BE2C (cell line): Measurements from ENCODE around the gene TCTN3.

Experiments
- DNase-seq: peaks from one replicate; pipeline ENCODE4 v3.0.0-alpha.2; 2020
- H3K27me3 ChIP-seq: fragments of 250-450 bp; sonication (Bioruptor Pico); 2 replicates; pipeline ENCODE4 v1.5.1; 2020; ENCODE audit warnings: mild to moderate bottlenecking
- H3K36me3 ChIP-seq: fragments of 250-450 bp; sonication (Bioruptor Pico); 2 replicates; pipeline ENCODE4 v1.5.1; 2020; ENCODE audit warnings: mild to moderate bottlenecking
- H3K4me1 ChIP-seq: fragments of 250-450 bp; sonication (Bioruptor Pico); 2 replicates; pipeline ENCODE4 v1.5.1; 2020
- H3K4me3 ChIP-seq: 2 replicates; pipeline ENCODE4 v1.5.1; 2011; ENCODE audit warnings: low read depth, low read length
- H3K9me3 ChIP-seq: fragments of 250-450 bp; sonication (Bioruptor Pico); 2 replicates; pipeline ENCODE4 v1.5.1; 2020
- TF ChIP-seq, protein P1 (sequence below): IDR thresholded peaks from 2 replicates; pipeline ENCODE4 v1.5.1; 2012; ENCODE audit warnings: mild to moderate bottlenecking, low read depth, low read length

Gene TCTN3

DNA sequence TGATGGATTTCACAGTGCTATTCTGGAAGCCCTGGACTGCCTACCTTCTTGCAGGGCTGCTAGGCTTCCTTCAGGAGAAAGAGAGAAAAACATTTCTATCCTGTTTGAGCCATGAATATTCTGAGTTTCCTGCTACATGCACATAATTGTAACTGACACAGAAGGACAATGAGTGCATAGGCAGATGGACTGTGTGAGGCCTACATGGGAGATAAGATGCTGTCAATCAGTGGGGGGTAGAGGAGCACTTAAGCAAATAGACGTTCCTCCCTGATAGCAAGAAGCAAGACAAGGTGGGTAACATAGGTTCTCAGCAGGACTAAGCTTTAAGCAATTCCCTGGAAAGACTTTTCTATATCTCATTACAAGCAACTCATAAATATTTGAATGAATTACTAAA lies 48.8 kb downstream of the TCTN3 start:
- no peak for DNase-seq
- peaks cover 42% of the 10 kb centered on the region for H3K36me3 ChIP-seq
- no peaks in the 10 kb centered on the region for H3K27me3 ChIP-seq
- H3K4me1 ChIP-seq: no peaks in the 10 kb centered on the region
- TF ChIP-seq, protein P1, sequence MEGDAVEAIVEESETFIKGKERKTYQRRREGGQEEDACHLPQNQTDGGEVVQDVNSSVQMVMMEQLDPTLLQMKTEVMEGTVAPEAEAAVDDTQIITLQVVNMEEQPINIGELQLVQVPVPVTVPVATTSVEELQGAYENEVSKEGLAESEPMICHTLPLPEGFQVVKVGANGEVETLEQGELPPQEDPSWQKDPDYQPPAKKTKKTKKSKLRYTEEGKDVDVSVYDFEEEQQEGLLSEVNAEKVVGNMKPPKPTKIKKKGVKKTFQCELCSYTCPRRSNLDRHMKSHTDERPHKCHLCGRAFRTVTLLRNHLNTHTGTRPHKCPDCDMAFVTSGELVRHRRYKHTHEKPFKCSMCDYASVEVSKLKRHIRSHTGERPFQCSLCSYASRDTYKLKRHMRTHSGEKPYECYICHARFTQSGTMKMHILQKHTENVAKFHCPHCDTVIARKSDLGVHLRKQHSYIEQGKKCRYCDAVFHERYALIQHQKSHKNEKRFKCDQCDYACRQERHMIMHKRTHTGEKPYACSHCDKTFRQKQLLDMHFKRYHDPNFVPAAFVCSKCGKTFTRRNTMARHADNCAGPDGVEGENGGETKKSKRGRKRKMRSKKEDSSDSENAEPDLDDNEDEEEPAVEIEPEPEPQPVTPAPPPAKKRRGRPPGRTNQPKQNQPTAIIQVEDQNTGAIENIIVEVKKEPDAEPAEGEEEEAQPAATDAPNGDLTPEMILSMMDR: no peak
- H3K4me3 ChIP-seq: no peak overlapping the region
- no peaks in the 10 kb centered on the region for H3K9me3 ChIP-seq

DNA sequence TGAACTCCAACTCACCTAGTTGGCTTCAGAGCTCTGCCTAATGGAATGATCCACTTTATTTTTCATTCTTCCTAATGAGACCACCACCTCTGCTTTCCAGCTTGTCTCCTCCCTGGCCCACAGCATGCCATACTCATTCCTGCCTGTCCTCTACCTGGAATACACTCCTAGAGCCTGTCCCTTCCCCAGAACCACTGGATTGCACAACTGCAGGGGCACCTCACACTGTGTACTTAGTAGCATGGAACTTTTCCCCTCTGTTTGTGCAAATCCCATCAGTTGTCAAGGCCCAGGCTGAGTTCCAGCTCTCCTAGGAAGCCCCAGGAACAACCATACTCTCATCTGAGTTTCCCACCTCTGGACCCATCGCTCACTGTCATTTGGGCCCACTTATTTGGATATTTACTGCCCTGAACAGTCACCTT lies 52.8 kb downstream of the TCTN3 start:
- H3K9me3 ChIP-seq: no peaks in the 10 kb centered on the region
- H3K36me3 ChIP-seq: peaks cover 49% of the 10 kb centered on the region
- no peaks in the 10 kb centered on the region for H3K4me1 ChIP-seq

DNA sequence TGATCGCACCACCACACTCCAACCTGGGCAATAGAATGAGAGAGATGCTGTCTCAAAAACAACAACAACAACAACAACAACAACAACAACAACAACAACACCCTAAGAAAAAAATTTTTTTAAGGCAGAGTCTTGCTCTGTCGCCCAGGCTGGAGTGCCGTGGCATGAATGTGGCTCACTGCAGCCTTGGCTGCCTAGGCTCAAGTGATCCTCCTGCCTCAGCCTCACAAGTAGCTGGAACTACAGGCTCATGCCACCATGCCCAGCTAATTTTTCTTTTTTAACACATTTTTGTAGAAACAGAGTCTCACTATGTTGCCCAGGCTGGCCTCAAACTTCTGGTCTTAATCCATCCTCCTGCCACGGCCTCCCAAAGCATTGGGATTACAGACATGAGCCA lies 55.8 kb downstream of the TCTN3 start:
- no peaks in the 10 kb centered on the region for H3K27me3 ChIP-seq
- DNase-seq: no peak
- TF ChIP-seq, protein P1: no peak
- peaks cover 61% of the 10 kb centered on the region for H3K36me3 ChIP-seq
- H3K4me1 ChIP-seq: no peaks in the 10 kb centered on the region
- H3K9me3 ChIP-seq: no peaks in the 10 kb centered on the region
- H3K4me3 ChIP-seq: no peak overlapping the region

More for the DNA sequence above, 52.8 kb downstream of the TCTN3 start:
- Histone ChIP-seq H3K4me3 (no peak overlapping the region), H3K27me3 (no peaks in the 10 kb centered on the region)
- TF ChIP-seq, protein P1: no peak
- no peak for DNase-seq

DNA sequence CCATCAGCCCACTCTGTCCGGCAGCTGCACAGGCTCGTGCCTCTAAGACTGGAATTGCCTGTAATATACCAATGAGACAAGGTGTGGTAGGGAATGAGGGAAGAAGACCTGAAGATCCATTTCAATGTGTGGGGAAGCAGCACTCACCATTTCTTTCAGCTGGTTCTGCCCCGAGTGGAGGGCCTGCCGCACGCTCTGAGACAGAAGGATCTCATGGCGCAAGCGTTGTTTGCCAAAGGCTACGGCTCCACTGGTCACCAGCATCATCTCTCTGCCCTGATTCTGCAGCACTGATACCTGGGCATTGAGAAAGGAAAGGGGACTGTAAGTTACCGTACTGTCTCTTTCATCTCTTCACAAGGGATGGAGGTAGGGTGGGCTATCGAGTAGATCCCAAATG lies 56.6 kb downstream of the TCTN3 start:
- DNase-seq: no peak
- Histone ChIP-seq H3K4me3 (no peak overlapping the region), H3K36me3 (peaks cover 61% of the 10 kb centered on the region), H3K9me3 (no peaks in the 10 kb centered on the region), H3K4me1 (no peaks in the 10 kb centered on the region), H3K27me3 (no peaks in the 10 kb centered on the region)
- TF ChIP-seq, protein P1: no peak

DNA sequence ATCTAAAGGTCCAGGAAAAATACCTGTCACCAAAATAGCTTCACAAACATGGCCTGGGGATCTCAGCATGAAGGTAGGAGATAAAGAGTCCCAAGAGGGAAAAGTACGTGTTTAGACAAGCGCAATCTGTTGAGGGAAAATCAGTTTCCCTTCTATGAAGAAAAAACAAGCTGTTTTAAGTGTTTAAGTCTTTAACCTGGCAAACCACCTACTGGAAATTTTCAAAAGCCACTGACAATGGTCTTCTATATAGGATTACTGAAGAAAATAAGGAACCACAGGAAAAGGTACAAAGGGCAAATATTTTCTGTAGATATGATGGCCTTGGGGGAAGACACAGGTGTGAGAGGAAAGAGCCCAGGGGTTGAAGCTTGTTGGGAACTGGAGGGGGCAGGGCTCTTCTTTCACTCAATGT lies 58.4 kb downstream of the TCTN3 start:
- TF ChIP-seq, protein P1: no peak
- H3K36me3 ChIP-seq: peaks cover 62% of the 10 kb centered on the region
- no peaks in the 10 kb centered on the region for H3K4me1 ChIP-seq
- H3K27me3 ChIP-seq: no peaks in the 10 kb centered on the region
- no peak overlapping the region for H3K4me3 ChIP-seq
- DNase-seq: no peak
- no peaks in the 10 kb centered on the region for H3K9me3 ChIP-seq

DNA sequence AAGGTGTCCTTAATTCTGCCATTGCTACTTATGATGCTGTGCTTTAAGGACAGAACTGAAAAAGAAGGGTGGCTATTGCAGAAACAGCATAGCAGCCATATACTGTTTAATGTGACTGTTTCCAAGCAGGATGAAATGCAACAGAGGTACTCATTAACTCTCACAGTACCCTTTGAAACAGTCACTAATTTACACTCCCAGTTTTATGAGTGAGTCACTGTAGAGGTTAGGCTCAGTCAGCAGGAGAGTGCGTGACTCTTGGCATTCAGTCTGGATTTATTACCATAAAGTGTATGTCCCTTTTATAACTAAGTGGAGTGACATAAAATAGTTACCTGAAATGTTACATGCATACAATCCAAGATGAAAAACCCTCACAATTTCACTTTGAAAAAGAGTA lies 64.9 kb downstream of the TCTN3 start:
- H3K4me3 ChIP-seq: no peak overlapping the region
- H3K9me3 ChIP-seq: no peaks in the 10 kb centered on the region
- no peak for DNase-seq
- H3K27me3 ChIP-seq: no peaks in the 10 kb centered on the region
- peaks cover 59% of the 10 kb centered on the region for H3K36me3 ChIP-seq
- no peaks in the 10 kb centered on the region for H3K4me1 ChIP-seq
- TF ChIP-seq, protein P1: no peak
